ENCODE data around the gene C1orf21. TPM values are rescaled to one million over a fixed set of nuclear protein-coding genes. Genes with fewer than 3 reads are reported as not detected.
A peak's percentile ranks its signal among the peaks of the same experiment; 100 is the strongest.

C1orf21 gene
- total RNA-seq, 1 experiment from 2014 or later: 5.9 TPM

GRCh38 chr1:184387069-184387475, 243 bp downstream of the C1orf21 start:
- DNase-seq (ENCODE audit: low spot score): no peak

GRCh38 chr1:184387476-184388318, 868 bp downstream of the C1orf21 start:
- DNase-seq (ENCODE audit: low spot score): peak; percentile 58

GRCh38 chr1:184388319-184388889, 1.6 kb downstream of the C1orf21 start:
- DNase-seq (ENCODE audit: low spot score): peak; percentile 35

- no peak for DNase-seq (ENCODE audit: low spot score)
Observed at GRCh38 chr1:184388971-184389370, 2.1 kb downstream of the C1orf21 start.

- DNase-seq (ENCODE audit: low spot score): no peak
Observed at GRCh38 chr1:184389446-184389845, 2.6 kb downstream of the C1orf21 start.

GRCh38 chr1:184390889-184391288, 4.1 kb downstream of the C1orf21 start:
- DNase-seq (ENCODE audit: low spot score): no peak

- no peak for DNase-seq (ENCODE audit: low spot score)
Observed at GRCh38 chr1:184392067-184392466, 5.2 kb downstream of the C1orf21 start.

- no peak for DNase-seq (ENCODE audit: low spot score)
Observed at GRCh38 chr1:184392779-184393522, 6.1 kb downstream of the C1orf21 start.

GRCh38 chr1:184393962-184394361, 7.1 kb downstream of the C1orf21 start:
- DNase-seq (ENCODE audit: low spot score): no peak

- DNase-seq (ENCODE audit: low spot score): no peak
Observed at GRCh38 chr1:184395370-184395769, 8.5 kb downstream of the C1orf21 start.

GRCh38 chr1:184395937-184396480, 9.2 kb downstream of the C1orf21 start:
- no peak for DNase-seq (ENCODE audit: low spot score)

GRCh38 chr1:184399192-184399847, 12.5 kb downstream of the C1orf21 start:
- DNase-seq (ENCODE audit: low spot score): no peak

GRCh38 chr1:184403961-184404726, 17.3 kb downstream of the C1orf21 start:
- no peak for DNase-seq (ENCODE audit: low spot score)

- no peak for DNase-seq (ENCODE audit: low spot score)
Observed at GRCh38 chr1:184404727-184405027, 17.8 kb downstream of the C1orf21 start.

- no peak for DNase-seq (ENCODE audit: low spot score)
Observed at GRCh38 chr1:184405094-184405800, 18.4 kb downstream of the C1orf21 start.

- DNase-seq (ENCODE audit: low spot score): no peak
Observed at GRCh38 chr1:184405801-184406142, 18.9 kb downstream of the C1orf21 start.

GRCh38 chr1:184406479-184406878, 19.6 kb downstream of the C1orf21 start:
- DNase-seq (ENCODE audit: low spot score): no peak

GRCh38 chr1:184407816-184408510, 21.1 kb downstream of the C1orf21 start:
- no peak for DNase-seq (ENCODE audit: low spot score)

- no peak for DNase-seq (ENCODE audit: low spot score)
Observed at GRCh38 chr1:184408580-184408979, 21.8 kb downstream of the C1orf21 start.

- no peak for DNase-seq (ENCODE audit: low spot score)
Observed at GRCh38 chr1:184409011-184409410, 22.2 kb downstream of the C1orf21 start.

All from HT-29 (cell line).